ENCODE measurements around the gene GAL3ST2. TPM values are rescaled to one million over a fixed set of nuclear protein-coding genes. Genes with fewer than 3 reads are reported as not detected.

GAL3ST2 gene
- total and polyA plus RNA-seq, 4 donors: 0.33 to 0.79 (median 0.63) TPM

DNA sequence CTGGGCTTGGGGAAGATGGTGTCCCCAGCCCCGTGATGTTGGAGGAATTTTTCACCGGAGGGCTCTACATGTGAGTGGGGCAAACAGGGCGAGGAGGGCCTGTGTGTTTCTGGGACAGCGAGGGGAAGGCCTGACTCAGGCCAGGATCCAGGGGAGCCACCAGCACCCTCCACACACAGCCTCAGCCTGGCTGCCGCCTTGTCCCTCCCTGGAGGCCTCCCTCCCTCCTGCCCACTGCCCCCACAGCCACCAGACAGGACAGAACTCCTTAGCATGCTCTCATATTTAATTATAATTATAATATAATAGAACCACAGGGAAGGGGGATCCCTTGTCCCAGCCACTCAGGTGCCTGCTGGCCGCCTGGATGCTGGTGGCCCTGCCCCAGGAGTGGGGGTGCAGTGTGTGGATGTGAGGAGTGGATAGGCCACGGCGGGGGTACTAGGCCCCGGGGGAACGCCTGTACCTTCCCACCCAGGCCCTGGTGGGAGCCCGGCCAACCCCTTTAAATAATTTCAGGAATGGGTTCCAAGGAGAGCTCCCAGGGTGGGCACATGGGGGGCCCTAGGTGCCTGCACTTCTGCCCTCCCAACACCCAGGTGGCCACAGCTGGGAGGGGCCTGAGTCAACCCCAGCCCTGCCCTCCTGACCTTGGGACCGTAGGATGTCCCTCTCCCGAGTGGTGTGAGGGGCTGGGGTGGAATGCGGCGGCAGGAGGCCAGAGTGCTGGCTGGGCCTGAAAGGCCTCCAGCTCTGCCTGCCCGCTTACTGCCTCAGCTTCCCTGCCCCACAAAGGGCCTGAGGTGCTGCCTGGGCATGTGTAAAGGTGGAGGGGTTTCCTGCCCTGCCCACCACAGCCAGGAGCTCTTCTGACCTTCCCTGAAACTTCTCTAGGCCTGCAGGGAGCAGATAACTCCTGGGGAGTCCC lies 73.3 kb downstream of the GAL3ST2 start:
- H3K36me3 ChIP-seq (ENCODE audit: control insufficient read depth, insufficient read depth, low read length): peaks cover 16% of the 10 kb centered on the region
- no peak overlapping the region for H3K27ac ChIP-seq (ENCODE audit: low read depth, low read length)
- no peak for DNase-seq (ENCODE audit: low read depth in 4 of 6, low spot score in 6 of 6)
- H3K4me1 ChIP-seq (ENCODE audit: control insufficient read depth, insufficient read depth, low read length): peaks cover 24% of the 10 kb centered on the region
- no peaks in the 10 kb centered on the region for H3K9me3 ChIP-seq (ENCODE audit: control insufficient read depth, insufficient read depth, low read length)
- WGBS (ENCODE audit: insufficient coverage): 83% methylated on average over 10 of the region's 16 CpGs
- peaks cover 6% of the 10 kb centered on the region for H3K27me3 ChIP-seq (ENCODE audit: control insufficient read depth, insufficient read depth, low read length)
- H3K4me3 ChIP-seq (ENCODE audit: low read depth, low read length): no peak overlapping the region

DNA sequence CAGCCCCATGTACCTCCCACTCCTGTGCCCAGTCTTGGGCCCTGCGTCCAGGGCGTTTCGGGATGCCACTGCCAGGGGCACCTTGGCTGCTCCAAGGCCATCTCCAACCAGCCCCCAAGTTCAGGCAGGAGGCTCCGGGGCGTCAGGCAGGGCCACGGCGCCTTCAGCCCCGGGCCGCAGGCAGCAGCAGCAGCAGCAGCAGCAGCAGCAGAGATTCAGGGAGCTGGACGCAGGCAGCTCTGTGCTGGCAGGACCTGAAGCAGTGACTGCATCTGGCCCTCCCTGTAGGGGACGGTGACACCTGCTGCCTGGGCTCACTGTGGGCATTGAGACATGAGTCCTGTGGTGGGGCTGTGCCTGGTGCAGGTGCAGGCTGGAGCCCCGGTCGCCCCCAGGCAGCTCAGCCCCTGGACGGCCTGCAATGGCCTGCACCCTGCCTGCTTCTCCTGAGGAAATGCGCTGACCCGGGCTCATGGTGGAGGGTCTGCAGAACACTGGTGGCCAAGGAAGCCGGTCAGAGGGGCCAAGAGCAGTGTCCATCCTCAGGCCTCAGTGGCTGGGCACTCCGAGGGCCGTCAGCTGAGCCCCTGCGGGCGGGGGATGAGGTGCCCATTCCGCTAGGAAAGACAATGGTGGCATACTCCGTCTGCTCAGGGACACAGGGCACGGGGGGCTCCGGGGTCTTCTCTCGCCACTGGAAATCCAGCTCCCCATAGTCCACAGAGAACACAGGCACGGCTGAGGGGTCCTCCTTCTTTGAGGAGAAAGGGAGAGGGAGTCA lies 74.1 kb downstream of the GAL3ST2 start:
- Histone ChIP-seq H3K4me1 (ENCODE audit: control insufficient read depth, insufficient read depth, low read length) (peaks cover 26% of the 10 kb centered on the region), H3K36me3 (ENCODE audit: control insufficient read depth, insufficient read depth, low read length) (peaks cover 16% of the 10 kb centered on the region), H3K27me3 (ENCODE audit: control insufficient read depth, insufficient read depth, low read length) (no peaks in the 10 kb centered on the region), H3K9me3 (ENCODE audit: control insufficient read depth, insufficient read depth, low read length) (no peaks in the 10 kb centered on the region), H3K4me3 (ENCODE audit: low read depth, low read length) (no peak overlapping the region), H3K27ac (ENCODE audit: low read depth, low read length) (no peak overlapping the region)
- DNase-seq (ENCODE audit: low read depth in 4 of 6, low spot score in 6 of 6): no peak
- WGBS (ENCODE audit: insufficient coverage): 86% methylated on average over 25 of the region's 27 CpGs

DNA sequence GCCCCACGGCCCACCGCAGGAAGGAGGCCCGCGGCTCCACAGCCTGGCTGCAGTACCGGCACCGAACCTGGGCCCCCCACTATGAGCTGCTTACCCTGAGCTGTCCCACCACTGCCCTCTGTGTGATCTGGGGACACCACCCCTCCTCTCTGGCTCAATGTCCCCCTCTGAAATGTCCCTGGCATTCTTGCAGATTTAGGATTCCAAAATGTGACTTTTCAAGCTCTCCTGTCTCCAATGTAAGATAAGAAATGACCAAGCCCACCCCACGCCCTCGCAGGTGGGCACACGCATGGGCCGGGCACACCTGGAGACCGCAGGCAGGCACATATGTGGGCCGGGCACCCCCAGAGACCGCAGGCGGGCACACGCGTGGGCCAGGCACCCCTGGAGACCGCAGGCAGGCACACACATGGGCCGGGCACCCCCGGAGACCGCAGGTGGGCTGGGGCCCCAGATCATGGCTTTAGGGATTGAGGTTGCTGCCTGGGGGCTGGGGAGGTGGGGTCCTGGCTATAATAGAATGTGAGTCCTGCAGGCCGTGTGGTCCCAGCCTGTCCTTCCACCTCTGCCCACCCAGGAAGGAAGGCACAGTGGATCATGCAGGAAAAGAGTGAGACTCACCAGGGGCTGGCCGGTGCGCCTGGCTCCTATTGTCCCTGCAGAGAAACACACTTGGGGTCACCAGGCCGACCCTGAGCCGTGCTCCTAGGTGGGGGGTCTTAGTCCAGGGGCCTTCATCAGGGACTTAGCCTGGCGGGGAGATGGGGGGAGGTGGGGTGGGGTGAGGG lies 74.9 kb downstream of the GAL3ST2 start:
- Histone ChIP-seq H3K27me3 (ENCODE audit: control insufficient read depth, insufficient read depth, low read length) (no peaks in the 10 kb centered on the region), H3K36me3 (ENCODE audit: control insufficient read depth, insufficient read depth, low read length) (peaks cover 16% of the 10 kb centered on the region), H3K4me1 (ENCODE audit: control insufficient read depth, insufficient read depth, low read length) (peaks cover 22% of the 10 kb centered on the region), H3K4me3 (ENCODE audit: low read depth, low read length) (no peak overlapping the region), H3K27ac (ENCODE audit: low read depth, low read length) (no peak overlapping the region), H3K9me3 (ENCODE audit: control insufficient read depth, insufficient read depth, low read length) (no peaks in the 10 kb centered on the region)
- 80% methylated on average over 21 of the region's 26 CpGs for WGBS (ENCODE audit: insufficient coverage)
- no peak for DNase-seq (ENCODE audit: low read depth in 4 of 6, low spot score in 6 of 6)

DNA sequence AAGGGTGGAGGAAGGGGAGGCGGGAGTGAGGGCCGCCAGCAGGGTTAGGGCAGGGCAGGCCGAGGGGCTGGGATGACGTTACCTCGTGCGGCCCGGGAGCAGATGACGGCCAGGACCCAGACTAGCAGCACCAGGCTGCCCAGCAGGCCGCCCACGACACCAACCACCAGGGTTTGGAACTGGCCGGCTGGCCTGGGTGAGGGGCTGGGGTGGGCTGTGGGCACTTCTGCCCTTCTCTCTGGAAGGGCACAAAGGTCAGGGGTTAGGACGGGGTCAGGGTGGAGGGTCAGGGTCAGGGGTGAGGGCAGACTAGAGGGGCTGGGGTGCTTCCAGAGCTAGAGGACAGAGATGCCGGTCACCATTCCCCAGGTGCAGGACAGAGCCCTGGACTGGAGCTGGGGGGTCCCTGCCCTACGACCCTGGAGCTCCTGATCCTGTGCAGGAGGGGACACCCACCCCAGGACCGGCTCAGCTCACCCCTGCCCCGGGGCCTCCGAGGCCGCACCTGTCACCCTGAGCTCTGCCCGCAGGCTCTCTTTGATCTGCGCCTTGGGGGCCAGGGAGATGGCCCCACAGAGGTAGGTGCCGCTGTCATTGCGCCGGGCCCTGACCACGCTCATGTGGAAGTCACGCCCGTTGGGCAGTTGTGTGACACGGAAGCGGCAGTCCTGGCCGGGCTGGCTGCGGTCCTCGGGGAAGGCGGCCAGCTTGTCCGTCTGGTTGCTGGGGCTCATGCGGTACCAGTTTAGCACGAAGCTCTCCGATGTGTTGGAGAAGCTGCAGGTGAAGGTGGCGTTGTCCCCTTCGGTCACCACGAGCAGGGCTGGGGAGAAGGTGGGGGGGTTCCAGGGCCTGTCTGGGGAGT lies 75.7 kb downstream of the GAL3ST2 start:
- 86% methylated on average over 39 of the region's 39 CpGs for WGBS (ENCODE audit: insufficient coverage)
- Histone ChIP-seq H3K36me3 (ENCODE audit: control insufficient read depth, insufficient read depth, low read length) (peaks cover 16% of the 10 kb centered on the region), H3K4me1 (ENCODE audit: control insufficient read depth, insufficient read depth, low read length) (peaks cover 20% of the 10 kb centered on the region), H3K9me3 (ENCODE audit: control insufficient read depth, insufficient read depth, low read length) (no peaks in the 10 kb centered on the region), H3K27me3 (ENCODE audit: control insufficient read depth, insufficient read depth, low read length) (no peaks in the 10 kb centered on the region), H3K27ac (ENCODE audit: low read depth, low read length) (no peak overlapping the region), H3K4me3 (ENCODE audit: low read depth, low read length) (no peak overlapping the region)
- DNase-seq (ENCODE audit: low read depth in 4 of 6, low spot score in 6 of 6): no peak

DNA sequence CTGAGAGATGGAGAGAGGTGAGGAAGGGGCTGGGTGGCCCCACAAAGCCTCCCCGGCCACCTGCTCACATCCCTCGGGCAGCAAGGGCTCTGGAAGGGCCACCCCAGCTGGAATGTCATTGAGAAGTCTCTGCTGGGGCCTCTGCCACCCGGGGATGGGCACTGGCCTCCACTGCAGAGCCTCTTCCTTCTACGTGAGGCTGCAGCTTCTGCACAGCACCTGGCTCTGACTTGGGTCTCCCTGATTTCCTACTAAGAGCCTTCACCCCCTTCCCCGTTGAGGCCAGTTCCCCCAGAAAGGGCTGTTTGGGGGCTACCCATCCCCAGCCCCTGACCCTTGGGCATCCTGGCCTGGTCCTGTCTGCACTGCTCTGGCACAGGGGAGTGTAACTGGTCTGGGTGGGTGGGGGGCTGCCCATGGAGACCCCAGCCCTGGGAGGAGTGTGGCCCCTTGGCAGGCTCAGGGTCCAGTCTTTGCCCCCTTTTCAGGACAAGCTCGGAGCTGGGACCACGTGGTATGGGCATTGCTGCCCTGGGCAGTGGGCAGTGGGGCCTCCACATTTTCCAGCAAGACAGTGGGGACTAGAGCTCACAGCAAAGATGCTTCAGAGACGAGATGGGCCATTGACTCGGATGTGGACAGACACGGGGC lies 76.5 kb downstream of the GAL3ST2 start:
- no peak for DNase-seq (ENCODE audit: low read depth in 4 of 6, low spot score in 6 of 6)
- peaks cover 16% of the 10 kb centered on the region for H3K36me3 ChIP-seq (ENCODE audit: control insufficient read depth, insufficient read depth, low read length)
- no peak overlapping the region for H3K27ac ChIP-seq (ENCODE audit: low read depth, low read length)
- WGBS (ENCODE audit: insufficient coverage): 91% methylated on average over 10 of the region's 10 CpGs
- peaks cover 20% of the 10 kb centered on the region for H3K4me1 ChIP-seq (ENCODE audit: control insufficient read depth, insufficient read depth, low read length)
- no peaks in the 10 kb centered on the region for H3K9me3 ChIP-seq (ENCODE audit: control insufficient read depth, insufficient read depth, low read length)
- no peak overlapping the region for H3K4me3 ChIP-seq (ENCODE audit: low read depth, low read length)
- H3K27me3 ChIP-seq (ENCODE audit: control insufficient read depth, insufficient read depth, low read length): no peaks in the 10 kb centered on the region

Other genes with a start within 250 kb of the GAL3ST2 start
- gene BOK, start 218.1 kb upstream of the GAL3ST2 start, total RNA-seq: 10 to 100 TPM; 15.5 to 26.4 TPM
- 10 to 100 TPM; 48.2 to 52.7 TPM for gene BOK, start 218.1 kb upstream of the GAL3ST2 start, polyA plus RNA-seq (ENCODE audit: insufficient read length in 2 of 2)
- 10 to 100 TPM; 18.5 to 45.8 TPM for gene THAP4, start 139.7 kb upstream of the GAL3ST2 start, total RNA-seq
- gene THAP4, start 139.7 kb upstream of the GAL3ST2 start, polyA plus RNA-seq (ENCODE audit: insufficient read length in 2 of 2): 10 to 100 TPM; 45.1 to 48.4 TPM
- gene ATG4B, start 139.1 kb upstream of the GAL3ST2 start, total RNA-seq: 10 to 100 TPM; 53.8 to 64.2 TPM
- gene ATG4B, start 139.1 kb upstream of the GAL3ST2 start, polyA plus RNA-seq (ENCODE audit: insufficient read length in 2 of 2): 100 to 1,000 TPM in 1 of 2 donors, 10 to 100 TPM in 1; 83.9 to 124 TPM
- 10 to 100 TPM; 13.1 to 34.2 TPM for gene DTYMK, start 90.0 kb upstream of the GAL3ST2 start, total RNA-seq
- gene DTYMK, start 90.0 kb upstream of the GAL3ST2 start, polyA plus RNA-seq (ENCODE audit: insufficient read length in 2 of 2): 10 to 100 TPM; 43.8 to 51.6 TPM
- 10 to 100 TPM; 29.9 to 37.4 TPM for gene ING5, start 74.8 kb upstream of the GAL3ST2 start, total RNA-seq
- 10 to 100 TPM; 34.3 to 51.2 TPM for gene ING5, start 74.8 kb upstream of the GAL3ST2 start, polyA plus RNA-seq (ENCODE audit: insufficient read length in 2 of 2)
- 10 to 100 TPM; 12.4 to 12.7 TPM for gene D2HGDH, start 42.2 kb upstream of the GAL3ST2 start, total RNA-seq
- gene D2HGDH, start 42.2 kb upstream of the GAL3ST2 start, polyA plus RNA-seq (ENCODE audit: insufficient read length in 2 of 2): 10 to 100 TPM; 25.9 to 42.8 TPM
- gene NEU4, start 32.4 kb downstream of the GAL3ST2 start, total RNA-seq: 1 to 10 TPM; 1.2 to 1.3 TPM
- 1 to 10 TPM; 8.2 to 8.3 TPM for gene NEU4, start 32.4 kb downstream of the GAL3ST2 start, polyA plus RNA-seq (ENCODE audit: insufficient read length in 2 of 2)
- under 1 TPM; 0.06 to 0.20 TPM for gene PDCD1, start 82.1 kb downstream of the GAL3ST2 start, total RNA-seq
- gene PDCD1, start 82.1 kb downstream of the GAL3ST2 start, polyA plus RNA-seq (ENCODE audit: insufficient read length in 2 of 2): not detected
- gene RTP5, start 92.9 kb downstream of the GAL3ST2 start, total RNA-seq: 1 to 10 TPM; 1.9 to 5.3 TPM
- 10 to 100 TPM; 27.9 to 30.2 TPM for gene RTP5, start 92.9 kb downstream of the GAL3ST2 start, polyA plus RNA-seq (ENCODE audit: insufficient read length in 2 of 2)